SK-N-SH treated with all-trans-retinoic acid at 6 μM for 48 hours (cell line): ENCODE measurements around the gene ARHGEF25.
"Not testable (repeated sequence)": the region's sequence is repeated elsewhere in the genome, so short reads cannot be mapped to it uniquely, and the experiment has no call there.

Experiments
- ATAC-seq: fragments of 200-7000 bp; cut with Tn5 transposase; 3 replicates; pipeline ENCODE4 v1.9.1; 2020; ENCODE audit warnings: mild to moderate bottlenecking, moderate library complexity
- ARNTL ChIP-seq: fragments of 450-650 bp; formaldehyde crosslinking; IDR thresholded peaks from 2 replicates; pipeline ENCODE4 v1.5.0; 2020; ENCODE audit warnings: low read depth, mild to moderate bottlenecking, moderate library complexity, borderline replicate concordance
- CREB5 ChIP-seq: fragments of 250-450 bp; sonication (Bioruptor Pico); IDR thresholded peaks from 2 replicates; pipeline ENCODE4 v1.5.1; 2020; ENCODE audit warnings: low read depth, mild to moderate bottlenecking, moderate library complexity
- CSDC2 ChIP-seq: fragments of 250-450 bp; sonication (Bioruptor Pico); IDR thresholded peaks from 2 replicates; pipeline ENCODE4 v1.5.0; 2020; ENCODE audit warnings: mild to moderate bottlenecking, moderate library complexity
- ISL1 ChIP-seq: fragments of 250-450 bp; sonication (Bioruptor Pico); IDR thresholded peaks from 2 replicates; pipeline ENCODE4 v2.1.2; 2022; ENCODE audit warnings: mild to moderate bottlenecking, moderate library complexity
- OSR1 ChIP-seq: fragments of 250-450 bp; sonication (Bioruptor Pico); IDR thresholded peaks from 2 replicates; pipeline ENCODE4 v1.8.0; 2022; ENCODE audit warnings: moderate library complexity, mild to moderate bottlenecking, inconsistent platforms
- PATZ1 ChIP-seq: fragments of 250-450 bp; sonication (Bioruptor Pico); IDR thresholded peaks from 2 replicates; pipeline ENCODE4 v1.8.0; 2020; ENCODE audit warnings: mild to moderate bottlenecking, moderate library complexity, borderline replicate concordance
- POU6F1 ChIP-seq: fragments of 250-450 bp; sonication (Bioruptor Pico); IDR thresholded peaks from 2 replicates; pipeline ENCODE4 v1.8.0; 2021; ENCODE audit warnings: low read depth, mild to moderate bottlenecking, moderate library complexity, borderline replicate concordance
- PPARA ChIP-seq: fragments of 250-450 bp; sonication (Bioruptor Pico); IDR thresholded peaks from 2 replicates; pipeline ENCODE4 v1.5.0; 2020; ENCODE audit warnings: mild to moderate bottlenecking, borderline replicate concordance
- RARB ChIP-seq: fragments of 250-450 bp; sonication (Bioruptor Pico); IDR thresholded peaks from 2 replicates; pipeline ENCODE4 v1.8.0; 2021; ENCODE audit warnings: mild to moderate bottlenecking, moderate library complexity
- TCF4 ChIP-seq: fragments of 250-450 bp; sonication (Bioruptor Pico); IDR thresholded peaks from 2 replicates; pipeline ENCODE4 v1.8.0; 2021; ENCODE audit warnings: mild to moderate bottlenecking, moderate library complexity, borderline replicate concordance
- ZC3H10 ChIP-seq: fragments of 250-450 bp; sonication (Bioruptor Pico); IDR thresholded peaks from 2 replicates; pipeline ENCODE4 v1.5.1; 2021; ENCODE audit warnings: mild to moderate bottlenecking, moderate library complexity
- ZFP3 ChIP-seq: fragments of 250-450 bp; sonication (Bioruptor Pico); IDR thresholded peaks from 2 replicates; pipeline ENCODE4 v1.5.0; 2020; ENCODE audit warnings: mild to moderate bottlenecking, moderate library complexity
- ZFP30 ChIP-seq: fragments of 450-650 bp; formaldehyde crosslinking; IDR thresholded peaks from 2 replicates; pipeline ENCODE4 v1.5.0; 2022; ENCODE audit warnings: mild to moderate bottlenecking, moderate library complexity
- ZNF565 ChIP-seq: fragments of 450-650 bp; formaldehyde crosslinking; conservative IDR thresholded peaks from 2 replicates; pipeline ENCODE4 v1.5.0; 2020; ENCODE audit warnings: low read depth, mild to moderate bottlenecking, moderate library complexity
- ZNF8 ChIP-seq: fragments of 450-650 bp; formaldehyde crosslinking; IDR thresholded peaks from 2 replicates; pipeline ENCODE4 v1.5.0; 2020; ENCODE audit warnings: mild to moderate bottlenecking, moderate library complexity

Gene ARHGEF25

GRCh38 chr12:57655541-57656240, 44.5 kb downstream of the ARHGEF25 start:
- no peak for ATAC-seq
- TF ChIP-seq CSDC2 (CRISPR knock-in tag): no peak

- not testable (repeated sequence) for ATAC-seq
Measured at GRCh38 chr12:57656408-57656807, 45.2 kb downstream of the ARHGEF25 start.

GRCh38 chr12:57657744-57658143, 46.5 kb downstream of the ARHGEF25 start:
- TF ChIP-seq TCF4 (CRISPR knock-in tag) (no peak), ZFP30 (CRISPR knock-in tag) (no peak), CREB5 (no peak), PATZ1 (CRISPR knock-in tag) (no peak), ARNTL (CRISPR knock-in tag) (no peak), CSDC2 (CRISPR knock-in tag) (no peak), ISL1 (no peak), ZFP3 (no peak)
- ATAC-seq: no peak

GRCh38 chr12:57658890-57659289, 47.7 kb downstream of the ARHGEF25 start:
- TF ChIP-seq ZC3H10 (CRISPR knock-in tag) (no peak), ZNF565 (CRISPR knock-in tag) (no peak), POU6F1 (CRISPR knock-in tag) (no peak), CREB5 (no peak), ARNTL (CRISPR knock-in tag) (no peak), ZFP3 (no peak), PPARA (CRISPR knock-in tag) (no peak), OSR1 (CRISPR knock-in tag) (no peak)
- no peak for ATAC-seq

- ATAC-seq: no peak
- TF ChIP-seq OSR1 (CRISPR knock-in tag) (no peak), ZNF8 (CRISPR knock-in tag) (no peak), ARNTL (CRISPR knock-in tag) (no peak), RARB (CRISPR knock-in tag) (no peak), POU6F1 (CRISPR knock-in tag) (no peak), TCF4 (CRISPR knock-in tag) (no peak), ZFP30 (CRISPR knock-in tag) (no peak), ISL1 (no peak)
Measured at GRCh38 chr12:57661376-57661775, 50.1 kb downstream of the ARHGEF25 start.

GRCh38 chr12:57665066-57665820, 54.0 kb downstream of the ARHGEF25 start:
- not testable (repeated sequence) for ATAC-seq
